WTC11 (cell line): Measurements from ENCODE around the gene NUPR1. TPM values are rescaled to one million over a fixed set of nuclear protein-coding genes. Genes with fewer than 3 reads are reported as not detected.

Source experiments
- ATAC-seq: fragments of 200-7000 bp; cut with Tn5 transposase; 2 replicates; pipeline ENCODE4 v1.10.0; 2021; ENCODE audit warnings: mild to moderate bottlenecking, moderate library complexity
- CTCF ChIA-PET: fragments of 300-600 bp; sonication (Branson Sonifier 250); formaldehyde crosslinking; loops from one replicate; lab custom pipeline; 2021; ENCODE audit warnings: antibody characterized with exemption; lab: Charles Lee
- POLR2A ChIA-PET: fragments of 350-600 bp; sonication (Branson Sonifier 250); formaldehyde crosslinking; loops from one replicate; lab custom pipeline; 2021; ENCODE audit warnings: antibody characterized with exemption; lab: Charles Lee
- DNase-seq: peaks from one replicate; pipeline ENCODE4 v3.0.0; 2021; ENCODE audit warnings: low spot score
- H3K27ac Mint-ChIP-seq: 2 replicates; pipeline ENCODE4 v1.8.0; 2021; ENCODE audit warnings: mixed read lengths
- H3K27me3 Mint-ChIP-seq: 2 replicates; pipeline ENCODE4 v1.8.0; 2021; ENCODE audit warnings: low read depth, mild to moderate bottlenecking, moderate library complexity, mixed read lengths
- H3K36me3 Mint-ChIP-seq: 2 replicates; pipeline ENCODE4 v1.8.0; 2021; ENCODE audit warnings: mixed read lengths
- H3K4me1 Mint-ChIP-seq: 2 replicates; pipeline ENCODE4 v1.8.0; 2022; ENCODE audit warnings: mixed read lengths
- H3K4me3 Mint-ChIP-seq: 2 replicates; pipeline ENCODE4 v1.8.0; 2021; ENCODE audit warnings: mild to moderate bottlenecking, moderate library complexity, mixed read lengths
- H3K9me3 Mint-ChIP-seq: 2 replicates; pipeline ENCODE4 v1.8.0; 2021; ENCODE audit warnings: mixed read lengths
- AR ChIP-seq: fragments of 250-450 bp; sonication (Bioruptor Pico); IDR thresholded peaks from 2 replicates; pipeline ENCODE4 v1.9.0; 2021; ENCODE audit warnings: mild to moderate bottlenecking
- ATF1 ChIP-seq: sonication (generic); formaldehyde crosslinking; IDR thresholded peaks from 2 replicates; pipeline ENCODE4 v1.8.1; 2023; ENCODE audit warnings: mild to moderate bottlenecking, moderate library complexity, missing genetic modification reagents
- E2F5 ChIP-seq: sonication (generic); formaldehyde crosslinking; IDR thresholded peaks from 2 replicates; pipeline ENCODE4 v1.8.1; 2022; ENCODE audit warnings: mild to moderate bottlenecking, moderate library complexity, missing genetic modification reagents
- ERG ChIP-seq: fragments of 250-450 bp; sonication (Bioruptor Pico); IDR thresholded peaks from 2 replicates; pipeline ENCODE4 v1.8.0; 2021; ENCODE audit warnings: mild to moderate bottlenecking
- FOXJ3 ChIP-seq: sonication (generic); formaldehyde crosslinking; IDR thresholded peaks from 2 replicates; pipeline ENCODE4 v1.9.0; 2021; ENCODE audit warnings: missing genetic modification reagents, mild to moderate bottlenecking, borderline replicate concordance
- MAX ChIP-seq: sonication (generic); formaldehyde crosslinking; IDR thresholded peaks from 2 replicates; pipeline ENCODE4 v1.8.0; 2022; ENCODE audit warnings: mild to moderate bottlenecking, missing genetic modification reagents
- MLX ChIP-seq: sonication (generic); formaldehyde crosslinking; IDR thresholded peaks from 2 replicates; pipeline ENCODE4 v1.8.1; 2023; ENCODE audit warnings: mild to moderate bottlenecking, missing genetic modification reagents, moderate library complexity
- NR3C1 ChIP-seq: sonication (generic); formaldehyde crosslinking; conservative IDR thresholded peaks from 2 replicates; pipeline ENCODE4 v1.8.1; 2023; ENCODE audit warnings: low read depth, mild to moderate bottlenecking, missing genetic modification reagents
- SMAD4 ChIP-seq: sonication (generic); formaldehyde crosslinking; IDR thresholded peaks from 2 replicates; pipeline ENCODE4 v1.8.0; 2022; ENCODE audit warnings: mild to moderate bottlenecking, missing genetic modification reagents
- SP1 ChIP-seq: sonication (generic); formaldehyde crosslinking; conservative IDR thresholded peaks from 2 replicates; pipeline ENCODE4 v1.8.1; 2022; ENCODE audit warnings: missing genetic modification reagents
- TEAD4 ChIP-seq: sonication (generic); formaldehyde crosslinking; IDR thresholded peaks from 2 replicates; pipeline ENCODE4 v1.8.0; 2022; ENCODE audit warnings: mild to moderate bottlenecking, missing genetic modification reagents
- ZNF121 ChIP-seq: sonication (generic); formaldehyde crosslinking; IDR thresholded peaks from 2 replicates; pipeline ENCODE4 v1.8.0; 2023; ENCODE audit warnings: missing genetic modification reagents
- ZNF138 ChIP-seq: sonication (generic); formaldehyde crosslinking; conservative IDR thresholded peaks from 2 replicates; pipeline ENCODE4 v1.8.1; 2022; ENCODE audit warnings: mild to moderate bottlenecking, moderate library complexity, missing genetic modification reagents
- ZNF219 ChIP-seq: sonication (generic); formaldehyde crosslinking; IDR thresholded peaks from 2 replicates; pipeline ENCODE4 v1.8.0; 2023; ENCODE audit warnings: missing genetic modification reagents, mild to moderate bottlenecking, borderline replicate concordance
- ZNF416 ChIP-seq: fragments of 250-450 bp; sonication (Bioruptor Pico); IDR thresholded peaks from 2 replicates; pipeline ENCODE4 v1.9.0; 2021; ENCODE audit warnings: mild to moderate bottlenecking, inconsistent platforms
- ZNF425 ChIP-seq: fragments of 250-450 bp; sonication (Bioruptor Pico); conservative IDR thresholded peaks from 2 replicates; pipeline ENCODE4 v1.9.0; 2021; ENCODE audit warnings: mild to moderate bottlenecking
- total RNA-seq: library from RNA; stranded (reverse); gene quantifications from 3 replicates; pipeline ENCODE4 v1.2.3, GENCODE V29; 2021
- TF ChIP-seq, protein P1 (sequence below): sonication (generic); formaldehyde crosslinking; IDR thresholded peaks from 2 replicates; pipeline ENCODE4 v1.8.1; 2023; ENCODE audit warnings: mild to moderate bottlenecking, missing genetic modification reagents, moderate library complexity
- TF ChIP-seq, protein P2 (sequence below): sonication (generic); formaldehyde crosslinking; IDR thresholded peaks from 2 replicates; pipeline ENCODE4 v1.8.0; 2023; ENCODE audit warnings: missing genetic modification reagents

Gene NUPR1
- total RNA-seq, 1 experiment from 2014 or later: 0.33 TPM

DNA sequence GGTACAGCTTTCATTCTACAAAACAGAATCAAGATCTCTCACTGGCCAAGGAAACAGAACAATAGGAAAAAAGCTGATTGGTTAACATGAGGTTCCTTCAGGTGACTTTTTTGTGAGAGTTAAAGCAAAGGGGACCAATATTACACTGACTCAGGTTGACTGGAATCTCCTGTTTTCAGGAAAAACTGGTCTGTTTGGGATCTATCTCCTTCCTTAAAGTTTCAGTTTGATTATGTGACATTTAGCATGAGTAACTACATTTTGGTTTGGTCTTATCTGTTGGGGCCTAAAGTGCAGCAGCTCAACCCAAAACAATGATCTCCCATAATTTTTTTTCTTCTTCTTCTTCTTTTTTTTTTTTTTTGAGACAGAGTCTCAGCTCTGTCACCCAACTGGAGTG, 9.7 kb downstream of the NUPR1 start:
- Mint-ChIP-seq H3K9me3 (peaks cover 8% of the 10 kb centered on the region; the same call in 1 of the 2 replicates), H3K4me1 (peaks cover 9% of the 10 kb centered on the region), H3K27me3 (no peaks in the 10 kb centered on the region; the same call in 1 of the 2 replicates), H3K27ac (no peak overlapping the region), H3K36me3 (no peaks in the 10 kb centered on the region), H3K4me3 (no peak overlapping the region)
- DNase-seq (no peak), ATAC-seq (no peak)
- ChIA-PET POLR2A (no interaction called here), CTCF (no interaction called here)
- TF ChIP-seq ZNF425 (CRISPR knock-in tag) (no peak), ERG (CRISPR knock-in tag) (no peak)

DNA sequence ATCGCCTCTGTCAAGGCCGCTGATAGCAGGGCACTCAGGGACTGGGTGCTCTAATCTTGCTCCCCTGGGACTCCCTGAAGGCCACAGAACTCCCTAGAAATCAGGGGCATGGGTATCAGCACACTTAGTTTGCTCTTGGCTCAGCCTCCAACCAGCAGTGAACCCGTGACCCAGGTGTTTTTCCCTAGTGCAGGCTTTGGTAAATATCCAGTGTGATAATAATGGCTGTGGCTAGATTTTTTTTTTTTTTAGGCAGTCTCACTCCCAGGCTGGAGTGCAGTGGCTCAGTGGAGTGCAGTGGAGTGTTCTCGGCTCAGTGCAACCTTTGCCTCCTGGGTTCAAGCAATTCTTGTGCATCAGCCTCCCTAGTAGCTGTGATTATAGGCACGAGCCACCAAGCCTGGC, 10.3 kb downstream of the NUPR1 start:
- Mint-ChIP-seq H3K4me3 (no peak overlapping the region), H3K27ac (no peak overlapping the region), H3K27me3 (no peaks in the 10 kb centered on the region; the same call in 1 of the 2 replicates), H3K36me3 (no peaks in the 10 kb centered on the region), H3K4me1 (peaks cover 9% of the 10 kb centered on the region), H3K9me3 (peaks cover 8% of the 10 kb centered on the region; the same call in 1 of the 2 replicates)
- DNase-seq (no peak), ATAC-seq (no peak)
- TF ChIP-seq E2F5 (CRISPR knock-in tag): no peak
- TF ChIP-seq ZNF138 (CRISPR knock-in tag): no peak
- TF ChIP-seq, protein P1, sequence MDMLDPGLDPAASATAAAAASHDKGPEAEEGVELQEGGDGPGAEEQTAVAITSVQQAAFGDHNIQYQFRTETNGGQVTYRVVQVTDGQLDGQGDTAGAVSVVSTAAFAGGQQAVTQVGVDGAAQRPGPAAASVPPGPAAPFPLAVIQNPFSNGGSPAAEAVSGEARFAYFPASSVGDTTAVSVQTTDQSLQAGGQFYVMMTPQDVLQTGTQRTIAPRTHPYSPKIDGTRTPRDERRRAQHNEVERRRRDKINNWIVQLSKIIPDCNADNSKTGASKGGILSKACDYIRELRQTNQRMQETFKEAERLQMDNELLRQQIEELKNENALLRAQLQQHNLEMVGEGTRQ: no peak
- TF ChIP-seq, protein P2, sequence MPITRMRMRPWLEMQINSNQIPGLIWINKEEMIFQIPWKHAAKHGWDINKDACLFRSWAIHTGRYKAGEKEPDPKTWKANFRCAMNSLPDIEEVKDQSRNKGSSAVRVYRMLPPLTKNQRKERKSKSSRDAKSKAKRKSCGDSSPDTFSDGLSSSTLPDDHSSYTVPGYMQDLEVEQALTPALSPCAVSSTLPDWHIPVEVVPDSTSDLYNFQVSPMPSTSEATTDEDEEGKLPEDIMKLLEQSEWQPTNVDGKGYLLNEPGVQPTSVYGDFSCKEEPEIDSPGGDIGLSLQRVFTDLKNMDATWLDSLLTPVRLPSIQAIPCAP (CRISPR knock-in tag): no peak
- no peak for TF ChIP-seq ZNF121 (CRISPR knock-in tag)
- no peak for TF ChIP-seq AR (CRISPR knock-in tag)
- no peak for TF ChIP-seq NR3C1 (CRISPR knock-in tag)
- TF ChIP-seq MLX (CRISPR knock-in tag): no peak
- no peak for TF ChIP-seq ATF1 (CRISPR knock-in tag)
- TF ChIP-seq FOXJ3: no peak
- no peak for TF ChIP-seq MAX (CRISPR knock-in tag)
- no peak for TF ChIP-seq SP1
- no peak for TF ChIP-seq ZNF416 (CRISPR knock-in tag)
- no peak for TF ChIP-seq SMAD4 (CRISPR knock-in tag)
- no peak for TF ChIP-seq TEAD4 (CRISPR knock-in tag)
- TF ChIP-seq ZNF219: no peak
- ChIA-PET CTCF (no interaction called here), POLR2A (no interaction called here)
